Activated B cell treated with CpG ODN at 0.5 μM for 24 hours (primary cell): ENCODE measurements around the gene PINLYP. TPM values are rescaled to one million over a fixed set of nuclear protein-coding genes. Genes with fewer than 3 reads are reported as not detected.

ENCODE experiments used
- ATAC-seq: fragments of 200-7000 bp; cut with Tn5 transposase; one replicate; pipeline ENCODE4 v1.10.0; 2021; ENCODE audit warnings: low read depth, mild to moderate bottlenecking, moderate library complexity
- CTCF ChIA-PET: fragments of 350-600 bp; sonication (Branson Sonifier 250); formaldehyde crosslinking; loops from one replicate; lab custom pipeline; 2021; ENCODE audit warnings: antibody characterized with exemption; lab: Charles Lee
- POLR2A ChIA-PET: fragments of 350-600 bp; sonication (Branson Sonifier 250); formaldehyde crosslinking; loops from one replicate; lab custom pipeline; 2021; ENCODE audit warnings: antibody characterized with exemption; lab: Charles Lee
- DNase-seq: peaks from one replicate; pipeline ENCODE4 v3.0.0; 2022
- H3K27ac Mint-ChIP-seq: one replicate; pipeline ENCODE4 v1.8.0; 2020; ENCODE audit warnings: mixed read lengths
- H3K27me3 Mint-ChIP-seq: one replicate; pipeline ENCODE4 v1.8.0; 2021; ENCODE audit warnings: mixed read lengths
- H3K36me3 Mint-ChIP-seq: one replicate; pipeline ENCODE4 v1.8.0; 2021; ENCODE audit warnings: low read depth, mixed read lengths
- H3K4me1 Mint-ChIP-seq: one replicate; pipeline ENCODE4 v1.8.0; 2021; ENCODE audit warnings: mixed read lengths
- H3K4me3 Mint-ChIP-seq: one replicate; pipeline ENCODE4 v1.8.0; 2020; ENCODE audit warnings: mild to moderate bottlenecking, mixed read lengths
- H3K9me3 Mint-ChIP-seq: one replicate; pipeline ENCODE4 v1.8.0; 2020; ENCODE audit warnings: mixed read lengths
- intact Hi-C: fragments of 100-400 bp; cut with micrococcal nuclease; formaldehyde crosslinking; loops from one replicate; pipeline ENCODE4 v1.15.1; 2024
- total RNA-seq: library from RNA; stranded (reverse); gene quantifications from 2 replicates; pipeline ENCODE4 v1.2.3, GENCODE V29; 2022
- TF ChIP-seq, protein P1 (sequence below): fragments of 200-600 bp; IDR thresholded peaks from one replicate; pipeline ENCODE4 v1.8.0; 2022; ENCODE audit warnings: antibody characterized with exemption, mild to moderate bottlenecking

The PINLYP gene
- total RNA-seq, 1 donor from 2014 or later = 2.1 TPM

GRCh38 chr19:43616306-43616705 is 40.7 kb downstream of the PINLYP start:
- DNase-seq = no peak
- POLR2A ChIA-PET = interaction anchor here (0.5 to 0.7 kb wide), 2 partner anchors 142 to 177 kb away, joined by 3 read pairs; no protein-coding TSS in a partner anchor
- Mint-ChIP-seq H3K36me3 (peaks cover 38% of the 10 kb centered on the region), H3K9me3 (no peaks in the 10 kb centered on the region), H3K4me3 (no peak overlapping the region), H3K27me3 (no peaks in the 10 kb centered on the region), H3K4me1 (peaks cover 17% of the 10 kb centered on the region), H3K27ac (no peak overlapping the region)
- CTCF ChIA-PET = no interaction called here
- TF ChIP-seq, protein P1, sequence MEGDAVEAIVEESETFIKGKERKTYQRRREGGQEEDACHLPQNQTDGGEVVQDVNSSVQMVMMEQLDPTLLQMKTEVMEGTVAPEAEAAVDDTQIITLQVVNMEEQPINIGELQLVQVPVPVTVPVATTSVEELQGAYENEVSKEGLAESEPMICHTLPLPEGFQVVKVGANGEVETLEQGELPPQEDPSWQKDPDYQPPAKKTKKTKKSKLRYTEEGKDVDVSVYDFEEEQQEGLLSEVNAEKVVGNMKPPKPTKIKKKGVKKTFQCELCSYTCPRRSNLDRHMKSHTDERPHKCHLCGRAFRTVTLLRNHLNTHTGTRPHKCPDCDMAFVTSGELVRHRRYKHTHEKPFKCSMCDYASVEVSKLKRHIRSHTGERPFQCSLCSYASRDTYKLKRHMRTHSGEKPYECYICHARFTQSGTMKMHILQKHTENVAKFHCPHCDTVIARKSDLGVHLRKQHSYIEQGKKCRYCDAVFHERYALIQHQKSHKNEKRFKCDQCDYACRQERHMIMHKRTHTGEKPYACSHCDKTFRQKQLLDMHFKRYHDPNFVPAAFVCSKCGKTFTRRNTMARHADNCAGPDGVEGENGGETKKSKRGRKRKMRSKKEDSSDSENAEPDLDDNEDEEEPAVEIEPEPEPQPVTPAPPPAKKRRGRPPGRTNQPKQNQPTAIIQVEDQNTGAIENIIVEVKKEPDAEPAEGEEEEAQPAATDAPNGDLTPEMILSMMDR = no peak
- no peak for ATAC-seq
- intact Hi-C loops = no loop called here

DNA sequence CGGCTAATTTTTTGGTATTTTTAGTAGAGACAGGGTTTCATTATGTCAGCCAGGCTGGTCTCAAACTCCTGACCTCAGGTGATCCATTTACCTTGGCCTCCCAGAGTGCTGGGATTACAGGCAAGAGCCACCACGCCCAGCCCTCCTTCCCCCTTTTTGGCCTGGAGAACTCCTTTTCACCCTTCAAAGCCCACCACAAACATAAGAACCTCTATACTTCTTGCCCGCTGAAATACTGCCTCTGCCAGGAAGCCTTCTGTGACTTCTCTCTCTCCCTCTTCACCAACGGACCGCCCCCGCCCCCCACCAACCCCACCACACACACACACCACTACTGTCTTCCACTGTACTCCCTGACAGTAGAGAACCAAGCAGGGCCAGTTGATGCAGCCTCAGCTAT is 41.4 kb downstream of the PINLYP start:
- H3K27me3 Mint-ChIP-seq = no peaks in the 10 kb centered on the region
- H3K4me1 Mint-ChIP-seq = peaks cover 17% of the 10 kb centered on the region
- peaks cover 34% of the 10 kb centered on the region for H3K36me3 Mint-ChIP-seq
- H3K27ac Mint-ChIP-seq = no peak overlapping the region
- H3K9me3 Mint-ChIP-seq = no peaks in the 10 kb centered on the region
- no peak overlapping the region for H3K4me3 Mint-ChIP-seq
- ChIA-PET CTCF (no interaction called here), POLR2A (interaction anchor here (0.6 kb wide), 1 partner anchor 97 kb away, joined by 6 read pairs; no protein-coding TSS in a partner anchor)
- intact Hi-C loops = no loop called here
- no peak for DNase-seq
- ATAC-seq = no peak
- TF ChIP-seq, protein P1 = no peak

DNA sequence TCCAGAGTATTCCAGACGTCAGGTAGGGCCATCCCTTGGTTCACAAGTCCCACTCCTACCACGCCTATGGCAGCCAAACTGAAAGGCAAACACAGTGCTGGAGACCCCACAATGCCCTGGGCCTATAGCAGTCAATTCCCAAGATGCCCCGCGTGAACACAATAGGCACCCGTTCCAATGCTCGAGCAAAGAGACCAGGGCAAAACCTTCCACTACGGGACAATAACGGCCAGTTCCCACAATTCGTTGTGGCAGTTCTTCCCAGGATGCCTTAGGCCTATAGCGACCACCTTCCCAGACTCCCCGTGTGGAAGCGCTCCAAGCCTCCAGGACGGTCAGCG is 43.3 kb downstream of the PINLYP start:
- no peaks in the 10 kb centered on the region for H3K9me3 Mint-ChIP-seq
- peak; percentile 29 for ATAC-seq
- CTCF ChIA-PET = no interaction called here
- peaks cover 17% of the 10 kb centered on the region for H3K4me1 Mint-ChIP-seq
- no peak for DNase-seq
- TF ChIP-seq, protein P1 = no peak
- POLR2A ChIA-PET = interaction anchor here (0.7 kb wide), 1 partner anchor 19 kb away, joined by 7 read pairs; no protein-coding TSS in a partner anchor
- H3K4me3 Mint-ChIP-seq = peak overlapping the region; percentile 94
- intact Hi-C loops = loop anchor here (1.0 to 2.0 kb wide), 5 partner anchors 23 to 594 kb away; partner anchors contain the start of genes IRGQ, PINLYP, XRCC1 and ZNF227
- peak overlapping the region; percentile 96 for H3K27ac Mint-ChIP-seq
- peaks cover 15% of the 10 kb centered on the region for H3K36me3 Mint-ChIP-seq
- no peaks in the 10 kb centered on the region for H3K27me3 Mint-ChIP-seq

DNA sequence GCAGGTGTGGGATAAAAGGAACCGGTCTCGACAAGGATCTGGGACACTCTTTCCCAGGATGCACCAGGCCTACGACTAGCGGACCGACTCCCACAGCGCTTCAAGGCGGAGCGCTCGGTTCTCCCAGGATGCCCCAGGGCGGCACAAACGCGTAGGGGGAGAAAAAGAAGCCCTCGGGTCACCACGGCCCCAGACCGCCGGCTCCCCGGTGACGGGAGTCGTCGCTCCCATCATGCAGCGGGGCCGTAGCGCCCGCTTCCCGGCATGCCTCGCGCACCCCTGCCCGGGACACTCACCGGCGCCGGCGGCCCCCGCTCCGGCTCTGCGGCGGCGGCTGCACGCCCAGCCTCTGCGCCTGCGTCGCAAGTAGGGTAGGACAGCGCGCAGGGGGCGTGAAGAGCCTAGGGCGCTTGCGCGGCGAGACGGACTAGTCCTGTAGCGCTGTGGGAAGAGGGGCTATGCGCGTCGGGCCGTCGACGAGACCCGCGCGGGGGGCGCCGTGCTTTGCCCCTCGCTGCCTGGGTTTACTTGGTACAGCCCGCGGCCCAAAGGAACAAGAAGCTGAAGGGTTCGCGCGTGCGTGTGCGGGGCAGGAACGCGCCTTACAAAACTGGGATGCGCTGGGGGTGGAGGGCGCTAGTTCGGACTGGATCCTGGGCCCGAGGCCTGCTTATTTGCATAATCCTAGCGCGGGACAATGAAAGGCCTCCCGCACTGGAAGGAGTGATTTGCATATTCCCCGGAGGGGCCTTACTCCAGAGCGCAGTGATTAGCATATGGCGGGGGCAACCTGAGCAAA is 43.9 kb downstream of the PINLYP start, which contains the start of gene ZNF428:
Gene ZNF428 (minus strand): TSS at position 368 of the 799 bp plus-strand sequence. CDS start 5,325 bp downstream, outside the sequence.
- Mint-ChIP-seq H3K36me3 (peaks cover 10% of the 10 kb centered on the region), H3K27ac (peak within 1 kb of the TSS; percentile 96), H3K27me3 (no peaks in the 10 kb centered on the region), H3K9me3 (no peaks in the 10 kb centered on the region), H3K4me3 (peak within 1 kb of the TSS; percentile 94), H3K4me1 (peaks cover 21% of the 10 kb centered on the region)
- intact Hi-C loops = loop anchor here (1.0 to 2.0 kb wide), 5 partner anchors 23 to 593 kb away; partner anchors contain the start of genes IRGQ, PINLYP, XRCC1 and ZNF227
- DNase-seq (peak; percentile 83), ATAC-seq (peak; percentile 87)
- CTCF ChIA-PET = no interaction called here
- TF ChIP-seq, protein P1 = no peak
- POLR2A ChIA-PET = interaction anchor here (0.7 to 1.7 kb wide), 5 partner anchors 15 to 135 kb away, joined by 3 to 7 read pairs (median 6); partner anchors contain the start of genes SMG9 and ZNF576
